ENCODE data around the gene ICOS. TPM values are rescaled to one million over a fixed set of nuclear protein-coding genes. Genes with fewer than 3 reads are reported as not detected.
"Not testable (repeated sequence)": the region's sequence is repeated elsewhere in the genome, so short reads cannot be mapped to it uniquely, and the experiment has no call there.

Gene ICOS
- total RNA-seq, 1 donor from 2014 or later, result not detected

DNA sequence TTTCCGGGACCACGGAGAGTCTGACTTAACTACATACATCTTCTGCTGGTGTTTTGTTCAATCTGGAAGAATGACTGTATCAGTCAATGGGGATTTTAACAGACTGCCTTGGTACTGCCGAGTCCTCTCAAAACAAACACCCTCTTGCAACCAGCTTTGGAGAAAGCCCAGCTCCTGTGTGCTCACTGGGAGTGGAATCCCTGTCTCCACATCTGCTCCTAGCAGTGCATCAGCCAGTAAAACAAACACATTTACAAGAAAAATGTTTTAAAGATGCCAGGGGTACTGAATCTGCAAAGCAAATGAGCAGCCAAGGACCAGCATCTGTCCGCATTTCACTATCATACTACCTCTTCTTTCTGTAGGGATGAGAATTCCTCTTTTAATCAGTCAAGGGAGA, 23.1 kb downstream of the ICOS start:
- DNase-seq, result no peak
- intact Hi-C loops (cut with micrococcal nuclease), result no loop called here
- no peak for ATAC-seq

DNA sequence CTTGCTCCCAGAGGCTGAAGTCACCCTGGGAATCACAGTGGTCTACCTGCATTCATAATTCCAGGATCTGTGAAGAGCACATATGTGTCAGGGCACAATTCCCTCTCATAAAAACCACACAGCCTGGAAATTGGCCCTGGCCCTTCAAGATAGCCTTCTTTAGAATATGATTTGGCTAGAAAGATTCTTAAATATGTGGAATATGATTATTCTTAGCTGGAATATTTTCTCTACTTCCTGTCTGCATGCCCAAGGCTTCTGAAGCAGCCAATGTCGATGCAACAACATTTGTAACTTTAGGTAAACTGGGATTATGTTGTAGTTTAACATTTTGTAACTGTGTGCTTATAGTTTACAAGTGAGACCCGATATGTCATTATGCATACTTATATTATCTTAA, 24.2 kb downstream of the ICOS start:
- DNase-seq, result no peak
- intact Hi-C loops (cut with micrococcal nuclease), result no loop called here
- no peak for ATAC-seq

DNA sequence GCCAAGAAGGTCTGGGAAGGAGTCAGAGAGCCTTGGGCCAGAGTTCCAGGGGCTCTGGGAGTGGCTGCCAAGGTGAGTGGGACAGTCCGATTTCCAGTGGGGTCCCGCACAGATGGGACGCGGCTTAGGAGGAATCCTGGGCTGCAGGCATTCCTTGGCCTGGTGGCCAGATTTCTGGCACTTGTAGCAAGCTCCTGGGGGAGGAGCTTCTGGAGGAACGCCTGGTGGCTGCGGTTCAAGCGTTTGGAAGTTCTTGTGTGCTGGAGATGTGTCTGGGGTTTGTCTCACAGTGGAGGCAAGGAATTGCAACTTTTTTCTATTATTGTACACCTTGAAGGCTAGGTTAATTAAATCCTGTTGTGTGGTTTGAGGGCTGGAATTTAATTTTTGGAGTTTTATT, 28.6 kb downstream of the ICOS start:
- ATAC-seq; intact Hi-C loops (cut with micrococcal nuclease): not testable (repeated sequence)

DNA sequence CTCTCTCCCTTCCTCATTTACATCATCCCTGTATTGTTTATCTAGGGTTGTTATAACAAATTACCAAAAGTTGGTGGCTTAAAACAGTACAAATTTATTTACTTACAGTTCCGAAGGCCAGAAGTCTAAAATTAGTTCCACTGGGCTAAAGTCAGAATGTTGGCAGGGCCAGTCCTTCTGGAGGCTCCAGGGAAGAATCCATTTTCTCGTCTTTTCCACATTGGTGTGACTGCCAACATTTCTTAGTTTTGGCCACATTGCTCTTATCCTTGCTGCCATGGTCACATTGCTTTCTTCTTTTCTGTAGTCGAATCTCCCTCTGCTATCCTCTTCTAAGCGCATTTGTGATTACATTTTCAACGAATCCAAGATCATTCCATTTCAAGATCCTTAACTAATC, 34.7 kb downstream of the ICOS start:
- intact Hi-C loops (cut with micrococcal nuclease), result no loop called here
- DNase-seq (no peak), ATAC-seq (no peak)

More for the DNA sequence above, 28.6 kb downstream of the ICOS start:
- peak; percentile 25 for DNase-seq

DNA sequence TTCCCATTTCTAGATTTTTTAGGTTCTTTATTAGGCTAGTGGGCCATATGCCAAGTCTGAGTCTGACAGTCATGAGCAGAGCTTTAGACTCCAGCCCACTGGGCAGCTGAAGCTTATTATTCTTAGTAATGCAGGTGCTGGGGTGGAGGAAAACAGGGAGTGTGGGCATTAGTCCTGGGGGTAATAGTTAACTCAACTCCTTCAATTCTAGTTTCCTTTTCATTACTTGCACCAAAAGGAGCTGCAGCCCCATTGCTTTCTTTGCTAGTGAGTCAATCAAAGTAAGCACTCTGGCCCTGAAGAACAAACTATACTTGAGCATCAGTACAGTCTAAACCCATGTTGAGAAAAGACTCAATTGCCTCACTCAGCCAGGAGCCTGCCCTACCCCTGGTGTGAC, 35.5 kb downstream of the ICOS start:
- ATAC-seq, result no peak
- intact Hi-C loops (cut with micrococcal nuclease), result no loop called here
- DNase-seq, result no peak

DNA sequence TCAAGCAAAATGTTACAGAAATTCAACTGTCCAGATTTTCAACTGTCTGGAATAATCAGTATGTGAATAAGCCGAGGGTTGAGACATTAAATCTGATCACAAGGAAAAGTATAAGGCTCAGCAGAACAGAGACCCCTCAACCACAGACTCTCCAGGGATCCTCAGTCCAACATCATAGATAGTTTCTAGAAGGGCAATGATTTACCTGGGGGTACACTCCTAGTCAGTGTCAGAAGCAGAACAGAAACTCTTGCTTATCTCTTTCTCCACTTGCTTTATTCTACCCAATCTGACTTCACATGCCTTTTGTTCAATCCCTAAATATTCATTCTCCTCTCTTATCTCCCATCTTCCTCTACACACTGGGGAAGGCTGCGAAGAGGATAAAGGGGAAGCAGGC, 36.4 kb downstream of the ICOS start:
- intact Hi-C loops (cut with micrococcal nuclease), result no loop called here
- ATAC-seq, result no peak

DNA sequence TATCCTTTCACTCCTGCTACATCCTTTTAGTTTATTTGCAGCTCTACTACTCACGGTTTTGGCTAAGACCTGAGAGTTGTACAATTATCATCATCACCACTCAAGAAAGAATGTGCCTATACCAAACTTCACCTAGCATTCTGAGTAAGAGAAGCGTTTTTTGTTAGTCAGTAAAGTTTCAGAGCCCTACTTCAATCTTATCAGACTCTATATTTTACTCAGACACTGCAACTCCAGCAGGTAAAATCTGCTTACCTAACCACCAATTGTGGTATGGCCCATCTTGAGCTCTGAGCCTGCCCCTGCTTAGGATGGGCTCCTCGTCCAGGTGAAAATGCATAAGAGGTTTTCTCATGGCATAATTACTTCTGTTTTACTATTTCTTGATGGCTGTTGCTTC, 37.1 kb downstream of the ICOS start:
- intact Hi-C loops (cut with micrococcal nuclease), result no loop called here
- ATAC-seq, result no peak

More for the DNA sequence above, 36.4 kb downstream of the ICOS start:
- no peak for DNase-seq

DNA sequence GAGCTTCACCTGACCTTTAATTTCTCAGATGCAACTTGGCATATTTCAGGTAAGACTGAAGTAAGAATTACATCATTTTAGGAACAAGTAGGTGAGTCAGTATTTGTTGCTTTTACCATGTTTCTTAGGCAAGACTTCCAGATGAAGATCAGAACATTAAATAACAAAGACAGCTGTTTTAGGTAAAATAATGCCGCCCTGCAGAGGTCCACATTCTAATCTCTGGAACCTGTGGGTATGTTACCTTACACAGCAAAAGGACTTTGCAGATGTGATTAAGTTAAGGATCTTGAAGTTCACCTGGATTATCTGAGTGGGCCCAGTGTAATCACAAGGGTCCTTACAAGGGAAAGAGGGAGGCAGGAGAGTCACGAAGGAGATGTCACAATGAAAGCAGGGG, 39.3 kb downstream of the ICOS start:
- no peak for DNase-seq
- intact Hi-C loops (cut with micrococcal nuclease), result no loop called here
- no peak for ATAC-seq

More for the DNA sequence above, 37.1 kb downstream of the ICOS start:
- no peak for DNase-seq

DNA sequence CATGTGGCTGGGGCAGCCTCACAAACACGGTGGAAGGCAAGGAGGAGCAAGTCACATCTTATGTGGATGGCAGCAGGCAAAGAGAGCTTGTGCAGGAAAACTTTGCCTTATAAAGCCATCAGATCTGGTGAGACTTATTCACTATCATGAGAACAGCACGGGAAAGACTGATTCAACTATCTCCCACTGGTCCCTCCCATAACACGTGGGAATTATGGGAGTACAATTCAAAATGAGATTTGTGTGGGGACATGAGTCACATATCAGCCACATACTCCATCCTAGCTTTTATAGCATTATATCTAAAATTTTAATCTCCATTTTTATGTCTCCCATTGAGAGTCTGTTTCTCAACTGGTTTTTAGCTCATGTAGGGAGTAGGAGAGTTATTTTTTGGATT, 45.7 kb downstream of the ICOS start:
- ATAC-seq, result no peak
- intact Hi-C loops (cut with micrococcal nuclease), result no loop called here
- DNase-seq, result no peak

DNA sequence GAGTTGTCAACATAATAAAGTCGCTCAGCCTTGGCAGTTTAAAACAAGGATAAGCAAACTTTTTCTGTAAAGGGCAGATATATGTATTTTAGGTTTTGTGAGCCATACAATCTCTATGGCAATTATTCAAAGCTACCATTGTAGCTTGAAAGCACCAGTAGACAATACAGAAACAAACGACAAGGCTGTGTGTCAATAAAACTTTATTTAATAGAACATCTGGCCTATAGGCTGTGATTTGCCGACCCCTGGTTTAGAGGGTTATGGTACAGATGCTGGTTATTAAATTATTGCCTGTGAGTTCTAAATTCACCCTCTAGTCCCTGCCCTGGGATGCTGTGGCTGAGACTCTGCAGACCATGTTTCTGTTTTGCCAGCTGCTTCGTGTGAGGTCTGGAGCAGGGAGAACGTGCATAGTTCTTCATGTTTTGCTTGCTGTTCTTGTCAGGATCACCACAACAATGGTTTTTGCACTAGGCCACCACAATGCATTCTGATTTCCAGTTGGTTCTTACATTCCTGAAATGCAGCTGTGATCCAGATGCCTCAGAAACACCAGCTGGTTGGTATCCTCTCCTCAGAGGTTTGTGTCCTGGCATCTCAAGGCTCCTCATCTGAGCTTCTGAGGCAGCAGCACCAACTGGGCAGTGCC, 46.6 kb downstream of the ICOS start:
- intact Hi-C loops (cut with micrococcal nuclease), result no loop called here
- ATAC-seq, result no peak

DNA sequence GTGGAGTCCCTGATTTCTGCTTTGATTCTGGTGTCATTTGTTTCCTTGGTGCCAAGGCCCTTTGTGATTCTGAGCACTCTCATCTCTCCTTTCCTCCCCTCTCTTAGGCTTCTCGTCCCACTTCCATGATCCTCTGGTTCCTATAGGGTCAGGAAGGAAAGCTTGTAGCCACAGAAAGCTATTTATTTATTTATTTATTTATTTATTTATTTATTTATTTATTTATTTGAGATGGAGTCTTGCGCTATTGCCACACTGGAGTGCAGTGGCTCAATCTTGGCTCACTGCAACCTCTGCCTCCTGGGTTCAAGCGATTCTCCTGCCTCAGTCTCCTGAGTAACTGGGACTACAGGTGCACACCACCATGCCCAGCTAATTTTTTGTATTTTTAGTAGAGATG, 49.4 kb downstream of the ICOS start:
- intact Hi-C loops (cut with micrococcal nuclease); ATAC-seq; DNase-seq: not testable (repeated sequence)

More for the DNA sequence above, 46.6 kb downstream of the ICOS start:
- no peak for DNase-seq

DNA sequence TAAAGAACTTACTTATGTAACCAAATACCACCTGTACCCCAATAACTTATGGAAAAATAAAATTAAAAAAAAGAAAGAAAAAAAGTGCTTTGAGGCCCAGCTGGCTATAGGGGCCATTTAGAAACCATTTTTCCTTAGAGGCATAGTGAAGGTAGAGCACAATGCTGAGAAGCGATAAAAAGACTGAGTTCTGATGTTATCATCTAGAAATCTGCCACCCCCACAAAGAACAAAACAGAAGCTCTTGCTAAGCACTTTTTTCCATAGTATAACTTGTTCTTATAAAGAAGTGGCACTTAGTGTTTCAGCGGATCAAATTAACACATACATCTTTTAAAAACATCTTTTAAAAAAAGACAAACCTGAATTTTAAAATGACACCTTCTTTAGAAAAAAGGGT, 51.4 kb downstream of the ICOS start:
- intact Hi-C loops (cut with micrococcal nuclease), result no loop called here
- no peak for DNase-seq
- no peak for ATAC-seq

DNA sequence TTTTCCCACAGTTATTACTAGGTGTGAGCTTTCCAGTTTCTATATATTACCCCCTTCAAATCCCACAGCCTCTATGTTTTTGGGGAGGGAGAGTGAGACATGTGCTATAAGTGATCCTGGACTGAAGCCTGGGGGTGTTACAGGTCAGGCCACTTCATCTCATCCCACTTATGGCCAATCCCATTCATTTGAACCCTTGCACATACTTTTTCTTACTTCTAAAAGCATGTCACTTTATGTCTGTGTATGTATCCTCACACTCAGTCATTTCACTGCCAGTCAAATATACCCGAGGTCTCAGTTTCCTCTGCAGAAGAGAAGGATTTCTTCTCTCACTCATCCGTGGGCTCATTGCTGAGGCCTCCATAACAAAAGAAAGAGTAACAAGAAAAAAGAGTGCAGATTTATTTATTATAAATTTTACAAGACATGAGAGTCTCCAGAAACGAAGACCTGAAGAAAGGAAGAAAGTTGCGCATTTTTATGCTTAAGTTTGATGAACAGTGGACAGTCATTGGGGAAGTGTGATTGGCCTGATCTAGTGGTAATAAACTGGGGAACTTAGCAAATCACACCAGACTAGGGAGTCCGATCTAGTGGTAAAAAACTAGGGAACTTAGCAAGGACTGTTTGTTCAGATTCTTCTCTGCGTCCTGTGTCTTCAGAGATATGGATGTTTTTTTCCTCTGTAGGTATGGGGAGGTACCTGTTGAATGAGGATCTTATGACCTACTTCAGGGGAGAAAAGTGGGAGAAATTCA, 52.1 kb downstream of the ICOS start:
- intact Hi-C loops (cut with micrococcal nuclease), result no loop called here
- ATAC-seq, result no peak
- no peak for DNase-seq

DNA sequence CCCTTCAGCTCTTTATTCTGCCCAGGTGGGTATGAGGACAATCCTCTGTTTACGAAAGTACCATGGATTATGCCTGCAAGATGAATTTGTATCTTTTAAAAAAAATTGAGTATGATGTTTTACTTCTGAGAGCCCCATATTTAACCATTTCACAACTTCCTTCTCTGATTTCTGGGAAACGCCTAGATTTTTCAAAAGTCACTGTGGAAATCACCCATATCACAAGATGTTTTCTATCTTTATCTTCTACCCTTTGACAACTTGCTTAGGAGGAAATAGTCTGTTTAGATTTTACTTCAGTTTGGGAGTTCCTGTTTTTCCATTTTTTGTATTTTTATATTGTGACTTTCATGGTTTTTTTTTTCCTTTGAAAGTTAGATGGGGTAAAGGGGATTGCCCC, 53.0 kb downstream of the ICOS start:
- intact Hi-C loops (cut with micrococcal nuclease), result no loop called here
- DNase-seq (no peak), ATAC-seq (no peak)

DNA sequence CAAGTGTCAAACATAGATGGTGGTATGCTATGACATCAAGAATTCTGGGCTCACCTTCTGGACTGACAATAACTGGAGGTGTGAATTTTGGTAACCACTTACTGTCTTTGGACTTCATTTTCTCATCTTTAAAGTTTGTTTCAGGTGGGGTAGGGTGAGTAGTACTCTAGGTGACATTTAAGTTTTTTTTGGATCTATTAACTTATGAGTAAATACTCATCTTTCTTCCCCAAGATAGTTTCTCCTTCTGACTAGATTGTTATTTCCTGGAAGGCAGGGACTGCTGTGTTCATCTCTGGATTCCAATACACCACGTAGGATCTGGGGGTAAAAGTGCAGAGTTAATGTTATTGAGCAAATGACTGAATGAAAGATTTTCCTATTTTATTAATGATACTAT, 55.9 kb downstream of the ICOS start:
- DNase-seq (no peak), ATAC-seq (no peak)
- intact Hi-C loops (cut with micrococcal nuclease), result no loop called here

DNA sequence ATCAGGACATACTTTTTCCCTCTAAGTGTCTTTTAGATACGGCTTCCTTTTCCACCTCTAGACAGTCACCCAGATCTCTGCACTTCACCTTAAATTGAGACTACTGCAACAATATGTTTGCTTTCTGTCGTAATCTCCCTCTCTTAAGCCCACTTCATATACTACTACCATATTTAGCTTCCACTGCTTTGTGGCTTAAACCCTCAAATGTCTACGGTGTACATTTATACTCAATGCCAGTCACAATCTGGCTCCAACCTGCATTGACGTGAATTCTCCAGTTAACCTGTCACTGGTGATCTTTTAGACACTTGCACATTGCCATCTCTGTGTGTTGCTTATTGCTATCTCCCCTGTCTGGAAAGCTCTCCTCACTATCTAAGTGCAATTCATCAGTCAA, 56.4 kb downstream of the ICOS start:
- intact Hi-C loops (cut with micrococcal nuclease), result no loop called here
- DNase-seq (no peak), ATAC-seq (no peak)

DNA sequence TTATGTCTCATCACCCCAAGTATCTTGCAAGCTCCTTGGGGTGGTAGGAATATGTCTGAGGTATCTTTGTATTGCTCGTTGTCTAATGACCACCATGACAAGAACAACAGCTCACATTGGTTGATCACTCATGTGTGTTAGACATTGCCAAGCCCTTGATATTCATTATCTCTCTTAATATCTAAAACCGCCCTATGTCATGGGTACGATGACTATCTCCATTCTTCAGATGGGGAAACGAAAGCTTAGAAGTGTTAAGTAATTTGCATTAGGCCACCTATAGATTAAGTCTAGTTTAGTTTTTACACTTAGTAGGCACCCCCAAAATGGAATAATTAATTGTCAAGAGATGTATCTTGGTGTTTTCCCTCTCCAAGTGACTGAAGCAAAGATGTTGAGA, 57.0 kb downstream of the ICOS start:
- ATAC-seq, result no peak
- intact Hi-C loops (cut with micrococcal nuclease), result no loop called here

DNA sequence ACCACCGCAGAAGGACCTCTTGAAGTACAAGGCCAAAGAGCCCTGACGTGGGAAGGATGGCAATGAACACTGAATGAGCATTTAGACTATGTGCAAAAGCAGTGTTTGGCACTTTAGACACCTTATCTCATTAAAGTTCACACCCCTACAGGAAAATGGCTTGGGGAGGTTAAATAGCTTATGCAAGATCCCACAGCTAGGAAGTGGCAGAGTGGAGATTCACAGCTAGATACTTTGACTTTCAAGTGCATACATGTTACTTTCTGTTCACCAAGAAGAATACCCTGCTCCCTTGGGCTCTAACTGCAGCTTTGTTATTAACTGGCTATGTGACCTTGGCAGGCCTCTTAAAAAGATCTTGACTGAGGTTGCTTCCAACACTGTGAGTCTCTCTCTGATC, 58.2 kb downstream of the ICOS start:
- intact Hi-C loops (cut with micrococcal nuclease), result no loop called here
- no peak for ATAC-seq
- no peak for DNase-seq

More for the DNA sequence above, 57.0 kb downstream of the ICOS start:
- DNase-seq, result no peak

DNA sequence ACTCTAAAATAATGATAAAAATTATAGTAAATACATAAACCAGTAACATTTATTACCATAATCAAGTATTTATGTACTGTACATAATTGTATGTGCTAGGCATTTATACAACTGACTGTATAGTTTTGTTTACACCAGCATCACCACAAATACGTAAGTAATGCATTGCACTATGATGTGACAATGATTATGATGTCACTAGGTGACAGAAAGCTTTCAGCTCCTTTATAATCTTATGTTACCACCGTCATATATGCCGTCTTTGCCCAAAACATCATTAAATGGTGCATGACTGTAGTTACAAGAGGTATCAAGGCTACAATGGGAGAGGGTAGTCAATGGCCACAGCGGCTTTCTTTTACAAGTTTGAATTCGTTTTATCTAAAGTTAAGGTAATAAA, 60.1 kb downstream of the ICOS start:
- DNase-seq (no peak), ATAC-seq (no peak)
- intact Hi-C loops (cut with micrococcal nuclease), result no loop called here

DNA sequence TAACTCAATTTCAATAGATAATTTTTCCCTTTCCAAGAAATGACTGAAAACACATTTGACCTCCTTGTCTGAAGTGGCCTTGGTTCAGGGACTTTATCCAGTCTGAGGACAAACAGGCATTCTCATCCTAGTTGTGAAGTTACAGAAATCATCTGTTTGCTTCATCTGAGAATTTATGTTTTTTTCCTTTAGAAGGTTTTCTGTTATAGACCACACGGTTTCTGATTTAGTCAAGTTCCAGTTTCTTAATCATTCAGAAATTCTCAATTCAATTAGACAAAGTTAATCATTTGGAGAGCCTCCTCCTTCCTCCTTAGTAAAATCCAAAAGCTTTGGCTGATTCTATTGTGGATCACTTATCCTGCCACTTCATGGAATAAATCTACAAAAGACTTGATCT, 60.9 kb downstream of the ICOS start:
- no peak for DNase-seq
- intact Hi-C loops (cut with micrococcal nuclease), result no loop called here
- no peak for ATAC-seq

Data from left ventricle myocardium superior (tissue), 1 donor.